Measurements from ENCODE around the gene RAB8B. TPM values are rescaled to one million over a fixed set of nuclear protein-coding genes. Genes with fewer than 3 reads are reported as not detected.

RAB8B gene
- 19.6 TPM for polyA plus RNA-seq (2013, experiment 1 of 2)
- 24.9 TPM for polyA plus RNA-seq (2013, experiment 2 of 2)

- Histone ChIP-seq H3K9me3 (ENCODE audit: insufficient read depth, low read depth, low read length) (no peaks in the 10 kb centered on the region), H3K9ac (ENCODE audit: low read depth, low read length) (peak within 1 kb of the TSS; percentile 89), H3K4me3 (ENCODE audit: low read length) (peak within 1 kb of the TSS; percentile 96), H3K27ac (ENCODE audit: low read depth, low read length) (peak within 1 kb of the TSS; percentile 75), H3K36me3 (ENCODE audit: insufficient read depth, low read length) (no peaks in the 10 kb centered on the region), H3K27me3 (ENCODE audit: insufficient read depth, low read length) (no peaks in the 10 kb centered on the region), H3K4me1 (ENCODE audit: insufficient read depth, low read length) (peaks cover 35% of the 10 kb centered on the region)
- WGBS: under 1% methylated on average over 77 of the region's 77 CpGs
Measured at GRCh38 chr15:63188926-63189871, at the start of gene RAB8B. RAB8B (plus strand) TSS chr15:63189606; CDS start chr15:63189625, 19 bp downstream.

GRCh38 chr15:63140936-63141335 is 48.5 kb upstream of the RAB8B start:
- Histone ChIP-seq H3K36me3 (ENCODE audit: insufficient read depth, low read length) (no peaks in the 10 kb centered on the region), H3K9me3 (ENCODE audit: insufficient read depth, low read depth, low read length) (no peaks in the 10 kb centered on the region), H3K27me3 (ENCODE audit: insufficient read depth, low read length) (no peaks in the 10 kb centered on the region), H3K9ac (ENCODE audit: low read depth, low read length) (no peak overlapping the region), H3K4me1 (ENCODE audit: insufficient read depth, low read length) (no peaks in the 10 kb centered on the region), H3K4me3 (ENCODE audit: low read length) (no peak overlapping the region), H3K27ac (ENCODE audit: low read depth, low read length) (no peak overlapping the region)
- WGBS: 100% methylated on average over 2 of the region's 2 CpGs

- no peak overlapping the region for H3K9ac ChIP-seq (ENCODE audit: low read depth, low read length)
- H3K9me3 ChIP-seq (ENCODE audit: insufficient read depth, low read depth, low read length): no peaks in the 10 kb centered on the region
- WGBS: 81% methylated on average over 2 of the region's 2 CpGs
- H3K4me1 ChIP-seq (ENCODE audit: insufficient read depth, low read length): no peaks in the 10 kb centered on the region
- H3K27me3 ChIP-seq (ENCODE audit: insufficient read depth, low read length): no peaks in the 10 kb centered on the region
- H3K4me3 ChIP-seq (ENCODE audit: low read length): no peak overlapping the region
- peaks cover 3% of the 10 kb centered on the region for H3K36me3 ChIP-seq (ENCODE audit: insufficient read depth, low read length)
- H3K27ac ChIP-seq (ENCODE audit: low read depth, low read length): no peak overlapping the region
Measured at GRCh38 chr15:63145426-63145825, 44.0 kb upstream of the RAB8B start.

- H3K27ac ChIP-seq (ENCODE audit: low read depth, low read length): no peak overlapping the region
- no peak overlapping the region for H3K9ac ChIP-seq (ENCODE audit: low read depth, low read length)
- H3K4me1 ChIP-seq (ENCODE audit: insufficient read depth, low read length): no peaks in the 10 kb centered on the region
- H3K27me3 ChIP-seq (ENCODE audit: insufficient read depth, low read length): no peaks in the 10 kb centered on the region
- no peaks in the 10 kb centered on the region for H3K9me3 ChIP-seq (ENCODE audit: insufficient read depth, low read depth, low read length)
- H3K4me3 ChIP-seq (ENCODE audit: low read length): no peak overlapping the region
- 95% methylated on average over 3 of the region's 3 CpGs for WGBS
- peaks cover 6% of the 10 kb centered on the region for H3K36me3 ChIP-seq (ENCODE audit: insufficient read depth, low read length)
Measured at GRCh38 chr15:63146684-63147083, 42.7 kb upstream of the RAB8B start.

- 97% methylated on average over 1 of the region's 1 CpG for WGBS
- Histone ChIP-seq H3K27me3 (ENCODE audit: insufficient read depth, low read length) (no peaks in the 10 kb centered on the region), H3K4me1 (ENCODE audit: insufficient read depth, low read length) (peaks cover 9% of the 10 kb centered on the region), H3K4me3 (ENCODE audit: low read length) (no peak overlapping the region), H3K9me3 (ENCODE audit: insufficient read depth, low read depth, low read length) (no peaks in the 10 kb centered on the region), H3K27ac (ENCODE audit: low read depth, low read length) (no peak overlapping the region), H3K36me3 (ENCODE audit: insufficient read depth, low read length) (peaks cover 44% of the 10 kb centered on the region), H3K9ac (ENCODE audit: low read depth, low read length) (no peak overlapping the region)
Measured at GRCh38 chr15:63151665-63152064, 37.7 kb upstream of the RAB8B start.

GRCh38 chr15:63155486-63155885 is 33.9 kb upstream of the RAB8B start:
- no peaks in the 10 kb centered on the region for H3K9me3 ChIP-seq (ENCODE audit: insufficient read depth, low read depth, low read length)
- H3K9ac ChIP-seq (ENCODE audit: low read depth, low read length): no peak overlapping the region
- 89% methylated on average over 3 of the region's 3 CpGs for WGBS
- H3K27ac ChIP-seq (ENCODE audit: low read depth, low read length): no peak overlapping the region
- H3K4me3 ChIP-seq (ENCODE audit: low read length): peak overlapping the region; percentile 93
- peaks cover 44% of the 10 kb centered on the region for H3K36me3 ChIP-seq (ENCODE audit: insufficient read depth, low read length)
- H3K4me1 ChIP-seq (ENCODE audit: insufficient read depth, low read length): peaks cover 9% of the 10 kb centered on the region
- H3K27me3 ChIP-seq (ENCODE audit: insufficient read depth, low read length): no peaks in the 10 kb centered on the region

- 22% methylated on average over 10 of the region's 10 CpGs for WGBS
- Histone ChIP-seq H3K9ac (ENCODE audit: low read depth, low read length) (peak overlapping the region; percentile 88), H3K27me3 (ENCODE audit: insufficient read depth, low read length) (no peaks in the 10 kb centered on the region), H3K4me1 (ENCODE audit: insufficient read depth, low read length) (peaks cover 9% of the 10 kb centered on the region), H3K36me3 (ENCODE audit: insufficient read depth, low read length) (peaks cover 44% of the 10 kb centered on the region), H3K27ac (ENCODE audit: low read depth, low read length) (0 out of 2 replicates have a peak overlapping the region, but pooled peaks have one; percentile 75), H3K9me3 (ENCODE audit: insufficient read depth, low read depth, low read length) (no peaks in the 10 kb centered on the region), H3K4me3 (ENCODE audit: low read length) (peak overlapping the region; percentile 93)
Measured at GRCh38 chr15:63156086-63156710, 33.2 kb upstream of the RAB8B start.

- no peaks in the 10 kb centered on the region for H3K27me3 ChIP-seq (ENCODE audit: insufficient read depth, low read length)
- H3K4me1 ChIP-seq (ENCODE audit: insufficient read depth, low read length): peaks cover 9% of the 10 kb centered on the region
- no peaks in the 10 kb centered on the region for H3K9me3 ChIP-seq (ENCODE audit: insufficient read depth, low read depth, low read length)
- H3K4me3 ChIP-seq (ENCODE audit: low read length): peak overlapping the region; percentile 93
- H3K27ac ChIP-seq (ENCODE audit: low read depth, low read length): peak overlapping the region; percentile 75; the same call in 1 of the 2 replicates
- WGBS: under 1% methylated on average over 16 of the region's 16 CpGs
- H3K9ac ChIP-seq (ENCODE audit: low read depth, low read length): peak overlapping the region; percentile 88
- peaks cover 41% of the 10 kb centered on the region for H3K36me3 ChIP-seq (ENCODE audit: insufficient read depth, low read length)
Measured at GRCh38 chr15:63156755-63157117, 32.7 kb upstream of the RAB8B start.

GRCh38 chr15:63157118-63157843 is 32.1 kb upstream of the RAB8B start, which contains the start of gene RPS27L:
RPS27L (minus strand) TSS chr15:63157477; CDS start chr15:63157405, 72 bp downstream.
- Histone ChIP-seq H3K27ac (ENCODE audit: low read depth, low read length) (peak within 1 kb of the TSS; percentile 75), H3K4me3 (ENCODE audit: low read length) (peak within 1 kb of the TSS; percentile 93), H3K36me3 (ENCODE audit: insufficient read depth, low read length) (peaks cover 35% of the 10 kb centered on the region), H3K9me3 (ENCODE audit: insufficient read depth, low read depth, low read length) (no peaks in the 10 kb centered on the region), H3K27me3 (ENCODE audit: insufficient read depth, low read length) (no peaks in the 10 kb centered on the region), H3K9ac (ENCODE audit: low read depth, low read length) (peak within 1 kb of the TSS; percentile 88), H3K4me1 (ENCODE audit: insufficient read depth, low read length) (peaks cover 9% of the 10 kb centered on the region)
- WGBS: under 1% methylated on average over 59 of the region's 60 CpGs

GRCh38 chr15:63157891-63158431 is 31.4 kb upstream of the RAB8B start:
- Histone ChIP-seq H3K36me3 (ENCODE audit: insufficient read depth, low read length) (peaks cover 31% of the 10 kb centered on the region), H3K4me1 (ENCODE audit: insufficient read depth, low read length) (peaks cover 9% of the 10 kb centered on the region), H3K4me3 (ENCODE audit: low read length) (peak overlapping the region; percentile 93), H3K9me3 (ENCODE audit: insufficient read depth, low read depth, low read length) (no peaks in the 10 kb centered on the region), H3K27ac (ENCODE audit: low read depth, low read length) (peak overlapping the region; percentile 75), H3K27me3 (ENCODE audit: insufficient read depth, low read length) (no peaks in the 10 kb centered on the region), H3K9ac (ENCODE audit: low read depth, low read length) (peak overlapping the region; percentile 88)
- 12% methylated on average over 18 of the region's 18 CpGs for WGBS
